Esophagus muscularis mucosa (tissue), 3 donors: ENCODE measurements around the gene ROBO1.

Experiments
- POLR2A ChIP-seq: fragments of 450-650 bp; IDR thresholded peaks from one replicate; pipeline ENCODE4 v1.6.1; 2017; ENCODE audit warnings: antibody characterized with exemption, moderate library complexity, mild to moderate bottlenecking, low read depth
- POLR2AphosphoS5 ChIP-seq, 2 donors: sonication (generic); formaldehyde crosslinking; IDR thresholded peaks; one replicate each; pipeline ENCODE4 v1.6.1; 2017; ENCODE audit warnings: antibody characterized with exemption in 2 of 2
- TF ChIP-seq, protein P1 (sequence below), 3 experiments: fragments of 200-600 bp in 2 of 3; fragments of 450-650 bp in 1 of 3; sonication (generic) in 2 of 3; IDR thresholded peaks; one replicate each; pipeline ENCODE4 v1.5.1; 2017 to 2019; ENCODE audit warnings: antibody characterized with exemption in 3 of 3, mild to moderate bottlenecking in 2 of 3, moderate library complexity in 1 of 3

DNA sequence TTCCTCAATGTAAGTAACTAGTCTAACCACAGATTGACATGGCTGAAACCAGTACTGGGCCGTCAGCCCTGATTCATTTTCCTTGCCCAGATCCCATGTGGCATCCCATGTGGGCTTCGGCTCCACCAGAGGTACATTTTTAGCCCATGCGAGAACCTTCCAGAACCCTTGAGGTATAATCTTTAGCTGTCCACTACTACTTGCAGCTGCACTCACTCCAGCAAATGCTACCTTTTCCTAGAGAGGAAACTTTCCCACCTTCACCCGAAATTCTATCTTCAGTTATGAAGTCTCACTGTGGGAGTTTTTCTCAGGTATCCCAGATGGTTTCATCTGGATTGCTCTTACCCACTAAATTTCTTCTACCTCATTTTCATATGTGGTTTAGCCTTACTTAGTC, 907.2 kb downstream of the ROBO1 start:
- TF ChIP-seq, protein P1, sequence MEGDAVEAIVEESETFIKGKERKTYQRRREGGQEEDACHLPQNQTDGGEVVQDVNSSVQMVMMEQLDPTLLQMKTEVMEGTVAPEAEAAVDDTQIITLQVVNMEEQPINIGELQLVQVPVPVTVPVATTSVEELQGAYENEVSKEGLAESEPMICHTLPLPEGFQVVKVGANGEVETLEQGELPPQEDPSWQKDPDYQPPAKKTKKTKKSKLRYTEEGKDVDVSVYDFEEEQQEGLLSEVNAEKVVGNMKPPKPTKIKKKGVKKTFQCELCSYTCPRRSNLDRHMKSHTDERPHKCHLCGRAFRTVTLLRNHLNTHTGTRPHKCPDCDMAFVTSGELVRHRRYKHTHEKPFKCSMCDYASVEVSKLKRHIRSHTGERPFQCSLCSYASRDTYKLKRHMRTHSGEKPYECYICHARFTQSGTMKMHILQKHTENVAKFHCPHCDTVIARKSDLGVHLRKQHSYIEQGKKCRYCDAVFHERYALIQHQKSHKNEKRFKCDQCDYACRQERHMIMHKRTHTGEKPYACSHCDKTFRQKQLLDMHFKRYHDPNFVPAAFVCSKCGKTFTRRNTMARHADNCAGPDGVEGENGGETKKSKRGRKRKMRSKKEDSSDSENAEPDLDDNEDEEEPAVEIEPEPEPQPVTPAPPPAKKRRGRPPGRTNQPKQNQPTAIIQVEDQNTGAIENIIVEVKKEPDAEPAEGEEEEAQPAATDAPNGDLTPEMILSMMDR (IDR thresholded peaks at IDR 0.05), result no peak
- TF ChIP-seq POLR2A (no peak), POLR2AphosphoS5 (IDR thresholded peaks at IDR 0.05) (no peak)
